SK-N-MC (cell line): ENCODE results near the gene MED29.

Source experiments
- EZH2 ChIP-seq: fragments of 200-600 bp; sonication (generic); IDR thresholded peaks from one replicate; pipeline ENCODE4 v1.6.1; 2017; ENCODE audit warnings: antibody characterized with exemption
- FOXP2 ChIP-seq: optimal IDR thresholded peaks from 2 replicates; pipeline ENCODE3; 2011; ENCODE audit warnings: mild to moderate bottlenecking, moderate library complexity; ENCODE audit not compliant: insufficient read depth; ENCODE audit errors: extremely low read length, control extremely low read depth
- POLR2AphosphoS5 ChIP-seq: IDR thresholded peaks from 2 replicates; pipeline ENCODE4 v1.6.1; 2012; ENCODE audit warnings: mild to moderate bottlenecking, low read depth, low read length, borderline replicate concordance

DNA sequence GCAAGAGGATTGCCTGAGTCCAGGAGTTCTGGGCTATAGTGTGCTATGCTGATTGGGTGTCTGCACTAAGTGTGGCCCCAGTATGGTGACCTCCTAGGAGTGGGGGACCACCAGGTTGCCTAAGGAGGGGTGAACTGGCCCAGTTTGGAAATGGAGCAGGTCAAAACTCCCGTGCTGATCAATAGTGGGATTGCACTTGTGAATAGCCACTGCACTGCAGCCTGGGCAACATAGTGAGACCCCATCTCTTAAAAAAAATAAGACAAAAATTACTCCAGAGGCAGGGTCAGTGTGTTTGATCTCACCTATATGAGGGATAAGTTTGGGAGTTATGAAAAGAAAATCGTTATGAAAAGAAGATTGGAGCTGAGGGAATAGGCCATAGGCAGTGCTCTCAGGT lies 22.0 kb upstream of the MED29 start:
- no peak for TF ChIP-seq POLR2AphosphoS5
- no peak for TF ChIP-seq EZH2
- TF ChIP-seq FOXP2 = no peak
